ENCODE results near the gene SORBS1. TPM values are rescaled to one million over a fixed set of nuclear protein-coding genes. Genes with fewer than 3 reads are reported as not detected.
A peak's percentile ranks its signal among the peaks of the same experiment; 100 is the strongest.

Gene SORBS1
- total RNA-seq, 1 experiment from 2014 or later, result 39.9 TPM

- peaks cover 79% of the 10 kb centered on the region for H3K4me1 Mint-ChIP-seq
- DNase-seq (ENCODE audit: low spot score) (no peak), ATAC-seq (no peak)
- ChIA-PET CTCF (interaction anchor here (0.8 to 1.3 kb wide), 5 partner anchors 19 to 228 kb away, joined by 3 to 5 read pairs (median 3); no protein-coding TSS in a partner anchor), POLR2A (interaction anchor here (1.0 kb wide), 1 partner anchor 16 kb away, joined by 4 read pairs; no protein-coding TSS in a partner anchor)
- TF ChIP-seq ZNF416 (CRISPR knock-in tag; IDR thresholded peaks at IDR 0.05), result no peak
- TF ChIP-seq ETV6 (CRISPR knock-in tag; IDR thresholded peaks at IDR 0.05), result no peak
- no peak for TF ChIP-seq NR1H2 (CRISPR knock-in tag; IDR thresholded peaks at IDR 0.05)
- TF ChIP-seq ZNF219 (CRISPR knock-in tag; IDR thresholded peaks at IDR 0.05; ENCODE audit: borderline replicate concordance), result no peak
- no peak for TF ChIP-seq MLX (CRISPR knock-in tag; IDR thresholded peaks at IDR 0.05)
- no peak for TF ChIP-seq USF2 (CRISPR knock-in tag; IDR thresholded peaks at IDR 0.05)
- H3K9me3 Mint-ChIP-seq, result no peaks in the 10 kb centered on the region
- no peaks in the 10 kb centered on the region for H3K27me3 Mint-ChIP-seq (ENCODE audit: low read depth)
- no peaks in the 10 kb centered on the region for H3K36me3 Mint-ChIP-seq
- no peak overlapping the region for H3K4me3 Mint-ChIP-seq
- peak overlapping the region; percentile 77; the same call in 1 of the 2 replicates for H3K27ac Mint-ChIP-seq
Observed at GRCh38 chr10:95475003-95475383, 86.2 kb downstream of the SORBS1 start.

GRCh38 chr10:95474228-95475002, 86.8 kb downstream of the SORBS1 start:
- DNase-seq (ENCODE audit: low spot score) (no peak), ATAC-seq (no peak)
- TF ChIP-seq MLX (CRISPR knock-in tag; IDR thresholded peaks at IDR 0.05) (no peak), ZNF532 (CRISPR knock-in tag; IDR thresholded peaks at IDR 0.05; ENCODE audit: borderline replicate concordance) (no peak), ATF1 (CRISPR knock-in tag; IDR thresholded peaks at IDR 0.05) (no peak), USF1 (CRISPR knock-in tag; IDR thresholded peaks at IDR 0.05) (no peak), ETV6 (CRISPR knock-in tag; IDR thresholded peaks at IDR 0.05) (no peak), ATF2 (CRISPR knock-in tag; IDR thresholded peaks at IDR 0.05; ENCODE audit: borderline replicate concordance, low read depth) (no peak)
- ChIA-PET CTCF (interaction anchor here (0.8 to 1.3 kb wide), 5 partner anchors 19 to 227 kb away, joined by 3 to 5 read pairs (median 3); no protein-coding TSS in a partner anchor), POLR2A (interaction anchor here (1.0 kb wide), 1 partner anchor 17 kb away, joined by 4 read pairs; no protein-coding TSS in a partner anchor)
- no peak overlapping the region for H3K4me3 Mint-ChIP-seq
- no peaks in the 10 kb centered on the region for H3K9me3 Mint-ChIP-seq
- H3K36me3 Mint-ChIP-seq, result no peaks in the 10 kb centered on the region
- peaks cover 83% of the 10 kb centered on the region for H3K4me1 Mint-ChIP-seq
- H3K27me3 Mint-ChIP-seq (ENCODE audit: low read depth), result no peaks in the 10 kb centered on the region
- H3K27ac Mint-ChIP-seq, result peak overlapping the region; percentile 77

Measured in WTC11 (cell line).